HG03060 (cell line): ENCODE results near the gene MPZL1.
"Not testable (repeated sequence)": the region's sequence is repeated elsewhere in the genome, so short reads cannot be mapped to it uniquely, and the experiment has no call there.

Experiments
- ATAC-seq: cut with Tn5 transposase; IDR thresholded peaks from one replicate; pipeline ENCODE4 v1.9.1; 2021; ENCODE audit warnings: low read depth, moderate number of reproducible peaks; ENCODE audit not compliant: unreplicated experiment

Gene MPZL1

DNA sequence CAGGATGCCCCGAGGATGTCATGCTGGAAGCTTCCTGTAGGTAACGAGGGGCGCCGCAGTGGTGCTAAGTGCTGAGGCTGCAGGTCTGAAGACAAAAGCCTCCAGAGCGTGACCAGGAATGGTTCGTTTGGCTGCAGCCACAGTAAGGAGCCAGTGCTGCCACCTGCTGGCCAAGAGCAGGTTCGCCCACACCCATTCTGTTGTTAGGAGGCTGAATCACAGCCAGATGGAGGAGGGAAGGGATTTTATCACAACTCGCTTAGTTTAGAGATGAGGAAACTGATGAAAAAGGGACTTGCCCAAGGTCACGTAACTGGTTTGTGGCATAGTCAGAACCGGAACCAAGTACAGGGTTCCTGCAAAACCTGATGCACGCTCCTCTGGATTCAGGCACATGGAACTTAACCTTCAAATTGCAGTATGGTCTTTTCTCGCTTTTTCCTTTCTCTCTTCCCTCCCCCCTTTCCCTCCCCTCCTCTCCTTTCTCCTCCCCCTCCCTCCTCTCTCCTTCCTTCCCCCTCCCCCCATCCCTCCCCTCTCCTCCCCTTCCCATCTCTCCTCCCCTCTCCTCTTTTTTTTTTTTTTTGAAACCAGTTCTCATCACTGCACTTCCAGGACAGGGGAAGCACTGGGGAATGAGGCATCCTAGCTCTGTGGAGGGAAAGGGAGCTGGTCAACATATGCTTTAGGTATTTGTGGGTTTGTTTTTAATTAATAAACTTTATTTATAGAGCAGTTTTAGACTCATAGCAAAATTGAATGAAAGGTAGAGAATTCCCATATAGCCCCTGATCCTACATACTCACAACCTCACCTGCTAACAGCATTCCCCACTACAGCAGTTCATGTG is 81.8 kb downstream of the MPZL1 start:
- peak; percentile 90 for ATAC-seq

GRCh38 chr1:167805041-167805556 is 83.3 kb downstream of the MPZL1 start:
- ATAC-seq, result no peak

GRCh38 chr1:167806235-167806634 is 84.5 kb downstream of the MPZL1 start:
- not testable (repeated sequence) for ATAC-seq

DNA sequence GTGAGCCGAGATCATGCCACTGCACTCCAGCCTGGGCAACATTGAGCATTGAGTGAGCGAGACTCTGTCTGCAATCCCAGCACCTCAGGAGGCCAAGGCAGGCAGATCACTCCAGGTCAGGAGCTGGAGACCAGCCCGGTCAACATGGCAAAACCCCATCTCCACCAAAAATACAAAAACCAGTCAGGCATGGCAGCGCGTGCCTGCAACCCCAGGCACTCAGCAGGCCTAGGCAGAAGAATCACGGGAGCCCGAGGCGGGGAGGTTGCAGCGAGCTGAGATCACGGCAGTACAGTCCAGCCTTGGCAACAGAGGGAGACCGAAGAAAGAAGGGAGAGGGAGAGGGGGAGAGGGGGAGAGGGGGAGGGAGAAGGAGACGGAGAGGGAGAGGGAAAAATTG is 84.9 kb downstream of the MPZL1 start:
- ATAC-seq, result not testable (repeated sequence)

DNA sequence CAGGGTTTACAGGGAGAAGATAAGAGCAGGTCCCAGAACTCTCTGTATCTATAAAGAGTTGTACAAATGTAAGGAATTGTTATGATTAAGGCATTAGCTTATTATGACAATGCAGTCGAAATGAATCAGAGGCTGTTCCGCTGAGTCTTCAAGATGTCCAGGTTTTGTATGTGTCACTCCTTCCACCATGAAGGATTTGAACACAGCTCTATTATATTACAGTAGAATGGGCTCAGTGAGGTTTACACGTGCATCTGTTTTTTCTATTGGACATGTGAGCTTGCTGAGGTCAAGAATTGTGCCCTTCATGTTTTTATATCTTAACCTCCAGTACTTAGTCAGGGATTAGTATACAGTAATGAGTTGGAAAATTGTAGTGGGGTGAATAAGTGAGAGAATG is 86.3 kb downstream of the MPZL1 start:
- ATAC-seq, result no peak

- no peak for ATAC-seq
These were observed 86.9 kb downstream of the MPZL1 start for GRCh38 chr1:167808690-167809089.

- ATAC-seq, result no peak
These were observed 91.2 kb downstream of the MPZL1 start for GRCh38 chr1:167812972-167813371.

- ATAC-seq, result no peak
These were observed 93.9 kb downstream of the MPZL1 start for GRCh38 chr1:167815650-167816049.

DNA sequence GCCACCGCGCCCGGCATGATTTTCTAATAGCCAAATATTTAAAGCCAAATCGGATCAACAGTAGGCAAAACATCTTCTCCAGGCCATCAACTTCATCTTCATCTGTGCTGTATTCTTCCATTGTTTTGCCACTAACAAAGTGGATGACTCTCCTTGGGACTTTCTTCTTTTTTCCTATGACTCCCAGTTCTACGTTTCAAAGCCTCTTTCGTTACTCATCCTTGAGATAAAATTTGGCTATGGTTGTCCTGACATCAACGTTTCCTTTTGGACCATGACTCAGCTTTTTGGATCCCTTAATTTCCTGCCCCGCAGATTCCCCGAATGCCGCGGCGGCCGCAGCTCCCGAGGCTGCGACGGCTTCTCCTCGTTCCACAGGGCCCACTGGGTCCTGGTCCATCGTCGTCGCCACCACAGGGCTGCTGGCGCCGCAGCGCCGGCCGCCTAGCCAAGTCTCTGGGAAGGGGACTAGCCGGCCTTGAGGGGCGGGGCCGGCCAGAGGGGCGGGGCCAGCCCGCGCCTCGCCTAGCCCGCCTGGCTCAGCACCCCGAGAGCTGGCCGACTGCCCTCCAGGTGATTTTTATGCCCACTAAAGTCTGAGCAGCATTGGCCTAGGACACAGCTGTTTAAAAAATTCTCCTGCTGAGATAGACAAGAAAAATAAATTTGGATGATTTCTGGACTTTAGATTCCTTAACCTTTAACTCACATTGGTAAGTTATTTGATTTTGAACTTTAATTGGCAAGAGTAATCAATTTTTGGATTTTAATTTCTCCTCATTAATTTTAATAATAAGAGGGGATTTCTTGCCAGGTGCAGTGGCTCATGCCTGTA is 98.3 kb downstream of the MPZL1 start:
- ATAC-seq, result no peak

GRCh38 chr1:167820684-167821355 is 99.0 kb downstream of the MPZL1 start:
- no peak for ATAC-seq

- ATAC-seq, result no peak
These were observed 99.5 kb downstream of the MPZL1 start for GRCh38 chr1:167821356-167821685.

- ATAC-seq, result no peak
These were observed 100.3 kb downstream of the MPZL1 start for GRCh38 chr1:167821969-167822685.

GRCh38 chr1:167824163-167824794 is 102.5 kb downstream of the MPZL1 start:
- ATAC-seq, result no peak

DNA sequence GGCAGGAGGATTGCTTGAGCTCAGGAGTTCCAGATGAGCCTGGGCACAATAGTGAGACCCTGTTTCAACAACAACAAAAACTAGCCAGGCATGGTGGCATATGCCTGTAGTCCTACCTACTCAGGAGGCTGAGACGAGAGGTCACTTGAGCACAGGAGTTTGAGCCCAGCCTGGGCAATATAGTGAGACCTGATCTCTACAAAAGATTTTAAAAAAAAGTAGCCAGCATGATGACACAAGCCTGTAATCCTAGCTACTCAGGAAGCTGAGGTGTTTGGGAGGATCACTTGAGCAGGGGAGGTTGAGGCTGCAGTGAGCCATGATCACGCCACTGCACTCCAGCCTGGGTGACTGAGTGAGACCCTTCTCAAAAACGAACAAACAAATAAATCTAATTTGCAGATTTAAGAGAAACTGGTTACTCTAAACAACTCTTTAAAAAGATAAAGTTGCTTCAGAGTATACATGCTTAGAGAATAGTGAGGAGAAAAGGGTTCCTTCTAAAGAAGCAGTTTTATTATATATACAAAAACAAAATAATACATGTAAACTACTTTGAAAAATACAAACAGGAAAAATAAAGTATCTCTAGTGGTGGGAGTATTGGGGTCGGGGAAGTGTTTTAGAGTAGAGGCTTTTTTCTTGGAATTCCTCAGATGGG is 103.8 kb downstream of the MPZL1 start:
- ATAC-seq, result no peak

DNA sequence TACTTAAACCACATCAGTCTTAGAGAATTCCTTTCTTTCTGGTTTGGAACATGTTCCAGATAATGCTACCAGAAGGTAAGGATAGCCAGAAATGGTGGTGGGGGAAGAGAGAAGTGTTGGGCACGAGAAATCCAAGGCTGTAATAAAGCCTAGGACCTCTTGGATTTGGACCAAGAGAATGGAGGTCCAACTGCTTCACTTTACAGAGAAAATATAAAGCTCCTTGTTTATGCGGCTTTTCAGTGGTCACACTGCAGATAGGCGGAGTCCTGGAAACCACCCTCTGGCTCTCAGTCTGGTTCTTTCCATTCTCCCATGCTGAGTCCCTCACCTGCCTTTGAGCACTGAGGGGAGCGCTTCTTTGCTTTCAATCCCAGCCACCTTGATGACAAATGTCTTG is 104.3 kb downstream of the MPZL1 start:
- ATAC-seq, result no peak

GRCh38 chr1:167829868-167830267 is 108.1 kb downstream of the MPZL1 start:
- ATAC-seq, result no peak

DNA sequence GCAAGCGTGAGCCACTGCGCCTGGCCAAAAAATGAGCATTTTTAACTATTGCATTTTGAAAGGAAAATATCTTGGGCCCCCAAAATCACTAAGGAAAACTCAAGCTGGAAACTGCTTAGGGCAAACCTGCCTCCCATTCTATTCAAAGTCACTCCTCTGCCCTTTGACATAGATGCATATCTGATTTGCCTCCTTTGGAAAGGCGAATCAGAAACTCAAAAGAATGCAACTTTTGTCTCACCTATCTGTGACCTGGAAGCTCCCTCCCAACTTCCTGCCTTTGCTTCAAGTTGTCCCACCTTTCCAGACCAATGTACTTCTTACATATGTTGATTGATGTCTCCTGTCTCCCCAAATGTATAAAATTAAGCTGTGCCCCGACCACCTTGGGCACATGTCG is 108.9 kb downstream of the MPZL1 start:
- ATAC-seq, result not testable (repeated sequence)

DNA sequence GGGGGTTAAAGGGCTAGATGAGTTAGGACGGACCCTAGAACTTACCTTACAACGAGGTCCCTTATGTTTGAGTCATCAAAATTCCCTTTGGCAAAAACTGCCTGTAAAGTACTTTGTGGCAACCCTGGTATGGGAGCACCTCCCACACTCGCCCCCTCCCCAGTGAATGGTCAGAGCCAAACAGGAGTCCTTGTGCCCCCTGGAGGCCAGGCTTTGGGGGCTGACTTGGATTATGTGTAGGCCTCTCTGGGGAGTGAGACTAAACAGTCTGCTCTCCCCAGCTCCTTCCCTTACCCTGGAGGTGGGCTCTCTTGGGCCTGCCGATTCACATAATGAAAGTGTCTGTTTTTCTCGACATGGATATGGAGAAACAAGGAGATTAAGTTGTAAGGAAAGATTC is 110.9 kb downstream of the MPZL1 start:
- ATAC-seq, result no peak

GRCh38 chr1:167833904-167834303 is 112.1 kb downstream of the MPZL1 start:
- no peak for ATAC-seq
